Measurements from ENCODE around the gene TH. TPM values are rescaled to one million over a fixed set of nuclear protein-coding genes. Genes with fewer than 3 reads are reported as not detected.
"Not testable (repeated sequence)": the region's sequence is repeated elsewhere in the genome, so short reads cannot be mapped to it uniquely, and the experiment has no call there.

Gene TH
- total RNA-seq, 1 experiment from 2014 or later: not detected

DNA sequence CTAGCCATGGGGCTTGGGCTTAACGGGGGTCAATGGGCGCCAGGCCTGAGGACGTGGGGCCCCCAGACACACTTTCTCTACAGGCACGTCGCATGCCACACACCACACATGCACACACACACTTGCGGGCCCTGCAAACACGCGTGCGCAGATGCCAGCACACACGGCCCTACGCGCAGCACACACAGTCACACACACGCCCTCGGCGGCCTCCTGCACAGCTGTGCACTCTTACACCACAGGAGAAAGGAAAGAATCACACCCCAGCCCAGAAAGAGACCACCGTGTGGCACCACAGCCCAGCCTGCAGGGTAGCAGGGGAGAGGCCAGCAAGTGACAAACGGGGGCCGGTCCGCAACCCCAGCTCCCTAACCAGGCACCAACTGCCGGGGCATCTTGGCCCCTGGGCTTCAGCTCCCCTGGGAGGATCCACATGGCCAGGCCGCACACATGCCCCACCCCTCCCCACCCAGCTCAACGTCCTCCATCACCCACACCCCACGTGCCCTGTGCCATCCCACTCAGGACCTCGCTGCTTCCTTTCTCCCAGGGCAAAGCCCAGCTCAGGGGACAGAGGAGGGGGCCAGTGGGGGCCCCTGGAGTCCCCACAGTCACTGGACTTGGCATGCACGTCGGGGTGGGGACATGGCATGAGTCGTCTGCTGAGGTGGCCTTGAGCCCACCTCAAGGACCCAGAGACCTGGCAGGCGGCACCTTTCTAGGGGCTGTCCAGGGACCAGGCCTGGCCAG is 26.3 kb upstream of the TH start:
- no peak for DNase-seq (ENCODE audit: extremely low read depth, low read depth)

- DNase-seq (ENCODE audit: extremely low read depth, low read depth): peak; percentile 43
Measured at GRCh38 chr11:2196970-2197770, 25.6 kb upstream of the TH start.

GRCh38 chr11:2195756-2196088 is 24.1 kb upstream of the TH start:
- no peak for DNase-seq (ENCODE audit: extremely low read depth, low read depth)

- no peak for DNase-seq (ENCODE audit: extremely low read depth, low read depth)
Measured at GRCh38 chr11:2194877-2195755, 23.5 kb upstream of the TH start.

DNA sequence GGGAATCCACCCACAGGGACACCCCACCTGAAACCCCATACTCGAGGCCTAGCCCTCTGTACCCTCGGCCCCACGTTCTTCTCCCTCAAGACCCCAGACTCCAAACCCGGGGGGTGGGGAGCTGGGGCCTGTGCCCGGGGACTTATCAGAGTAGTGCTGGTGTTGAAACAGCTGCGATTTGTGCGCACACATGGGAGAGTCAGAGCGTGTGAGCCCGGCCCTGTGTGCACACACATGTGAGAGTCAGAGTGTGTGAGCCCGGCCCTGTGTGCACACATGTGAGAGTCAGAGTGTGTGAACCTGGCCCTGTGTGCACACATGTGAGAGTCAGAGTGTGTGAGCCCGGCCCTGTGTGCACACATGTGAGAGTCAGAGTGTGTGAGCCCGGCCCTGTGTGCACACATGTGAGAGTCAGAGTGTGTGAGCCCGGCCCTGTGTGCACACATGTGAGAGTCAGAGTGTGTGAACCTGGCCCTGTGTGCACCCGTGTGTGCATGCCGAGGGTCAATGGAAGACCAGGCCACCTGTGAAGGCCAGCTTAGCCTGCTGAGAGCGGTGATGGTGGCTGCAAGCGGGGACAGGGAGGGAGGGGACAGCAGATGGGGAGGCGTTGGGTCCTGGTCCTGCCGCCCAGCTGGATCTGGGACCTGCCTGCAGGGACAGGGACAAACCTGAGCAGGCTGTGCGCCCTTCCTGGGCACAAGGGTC is 22.4 kb upstream of the TH start:
- not testable (repeated sequence) for DNase-seq (ENCODE audit: extremely low read depth, low read depth)

GRCh38 chr11:2193099-2193887 is 21.7 kb upstream of the TH start:
- no peak for DNase-seq (ENCODE audit: extremely low read depth, low read depth)

DNA sequence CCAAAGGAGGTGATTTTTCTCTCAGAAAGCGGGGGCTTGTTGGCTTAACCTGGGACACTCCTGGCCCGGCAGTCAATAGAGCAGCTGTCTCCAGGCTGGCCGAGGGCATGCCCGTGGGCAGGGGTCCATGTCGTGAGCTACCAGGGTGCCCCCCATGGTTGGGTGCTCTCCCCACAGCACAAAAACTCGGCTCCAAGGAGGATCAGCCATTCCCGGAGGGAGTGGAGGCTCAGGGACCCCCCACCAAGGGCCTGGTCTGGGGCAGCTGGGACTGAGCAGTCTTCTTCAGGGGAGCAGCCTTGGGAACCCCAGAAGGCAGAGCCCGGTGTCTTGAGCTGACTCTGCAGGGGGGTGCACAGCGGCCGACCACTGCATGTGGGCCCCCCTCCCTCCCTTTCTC is 20.8 kb upstream of the TH start:
- no peak for DNase-seq (ENCODE audit: extremely low read depth, low read depth)

GRCh38 chr11:2191883-2192282 is 20.3 kb upstream of the TH start:
- no peak for DNase-seq (ENCODE audit: extremely low read depth, low read depth)

GRCh38 chr11:2190657-2191471 is 19.2 kb upstream of the TH start:
- no peak for DNase-seq (ENCODE audit: extremely low read depth, low read depth)

DNA sequence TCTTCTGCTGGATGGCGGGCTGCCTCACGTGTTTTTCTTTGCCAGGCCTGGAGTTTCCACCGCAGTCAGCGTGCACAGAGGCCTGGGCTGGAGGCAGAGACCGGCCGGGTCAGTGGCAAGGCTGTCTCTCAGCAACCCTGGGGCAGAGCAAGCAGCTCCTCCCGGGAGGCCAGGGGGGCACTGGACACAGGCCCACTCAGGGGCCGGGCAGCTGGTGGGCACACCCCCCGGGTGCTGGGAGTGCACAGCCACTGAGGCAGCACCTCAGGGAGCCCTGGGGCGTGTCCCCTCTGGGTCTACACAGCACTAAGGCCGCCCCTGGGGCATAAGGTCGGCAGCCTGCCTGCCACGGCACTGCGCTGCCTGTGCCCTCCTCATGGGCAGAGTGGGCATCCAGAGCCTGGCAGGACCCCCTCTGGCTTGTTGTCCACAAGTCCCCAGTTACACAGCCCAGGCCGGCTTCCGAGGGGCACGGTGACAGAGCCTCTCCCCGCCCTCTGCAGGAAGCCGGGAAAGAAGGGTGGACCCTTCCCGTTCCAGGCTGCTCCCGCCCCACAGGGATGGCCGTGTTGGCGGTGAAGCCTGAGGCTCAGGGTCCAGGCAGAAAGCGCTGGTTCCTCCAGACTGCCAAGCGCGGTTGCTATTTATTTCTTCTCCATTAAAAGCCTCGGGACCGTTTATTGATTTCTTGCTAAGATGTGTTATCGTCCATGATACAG is 18.5 kb upstream of the TH start:
- no peak for DNase-seq (ENCODE audit: extremely low read depth, low read depth)

DNA sequence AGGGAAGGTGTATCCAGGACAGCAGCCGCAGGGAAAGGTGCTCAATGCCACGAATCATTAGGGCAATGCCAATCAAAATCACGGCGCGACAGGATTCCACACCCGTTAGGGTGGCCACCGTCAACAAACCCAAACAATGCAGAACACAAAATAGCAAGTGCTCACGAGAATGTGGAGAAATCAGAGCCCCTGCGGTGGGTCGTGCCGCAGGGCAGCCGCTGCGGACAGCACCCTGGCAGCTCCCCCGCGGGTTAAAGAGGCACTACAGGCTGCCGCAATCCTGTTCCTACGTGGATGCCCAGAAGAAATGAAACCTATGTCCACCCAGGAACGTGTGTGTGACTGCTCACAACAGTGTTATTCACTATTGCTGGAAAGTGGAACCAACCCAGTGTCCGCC is 17.1 kb upstream of the TH start:
- DNase-seq (ENCODE audit: extremely low read depth, low read depth): no peak

- no peak for DNase-seq (ENCODE audit: extremely low read depth, low read depth)
Measured at GRCh38 chr11:2187280-2187707, 15.7 kb upstream of the TH start.

GRCh38 chr11:2186669-2187279 is 15.2 kb upstream of the TH start:
- DNase-seq (ENCODE audit: extremely low read depth, low read depth): peak; percentile 33

GRCh38 chr11:2185324-2186085 is 13.9 kb upstream of the TH start:
- DNase-seq (ENCODE audit: extremely low read depth, low read depth): no peak

DNA sequence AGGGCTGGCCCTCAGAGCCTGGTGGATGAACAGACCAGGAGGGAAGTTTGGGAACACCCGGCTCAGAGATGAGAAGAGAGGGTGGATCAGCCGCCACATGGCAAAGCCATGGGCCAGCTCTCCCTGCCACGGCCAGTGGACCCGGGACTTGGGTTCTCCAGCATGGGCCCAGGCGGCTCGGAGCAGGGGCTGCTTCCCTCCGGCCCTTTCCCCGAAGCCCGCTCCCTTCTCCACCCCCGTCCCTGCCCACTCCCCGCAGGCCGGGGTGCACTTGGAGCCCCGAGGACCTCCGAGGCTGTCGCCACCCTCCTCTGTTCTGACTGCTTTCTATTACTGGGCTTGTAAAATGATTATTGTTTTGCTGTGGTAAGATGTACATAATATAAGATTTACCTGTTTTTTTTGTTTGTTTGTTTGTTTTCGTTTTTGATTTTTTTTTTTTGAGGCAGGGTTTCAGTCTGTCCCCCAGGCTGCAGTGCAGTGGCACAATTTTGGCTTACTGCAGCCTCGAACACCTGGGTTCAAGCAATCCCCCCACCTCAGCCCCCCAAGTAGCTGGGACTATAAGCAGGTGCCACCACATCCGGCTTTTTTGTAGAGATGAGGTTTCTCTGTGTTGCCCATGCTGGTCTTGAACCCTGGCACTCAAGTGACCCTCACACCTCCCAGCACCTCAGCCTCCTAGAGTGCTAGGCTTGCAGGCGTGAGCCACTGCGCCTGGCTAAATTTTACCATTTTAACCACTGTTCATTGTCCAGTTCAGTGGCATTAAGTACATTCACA is 11.3 kb upstream of the TH start:
- no peak for DNase-seq (ENCODE audit: extremely low read depth, low read depth)

GRCh38 chr11:2182075-2182474 is 10.5 kb upstream of the TH start:
- no peak for DNase-seq (ENCODE audit: extremely low read depth, low read depth)
